GM12878 (cell line): ENCODE measurements around the gene CD9. TPM values are rescaled to one million over a fixed set of nuclear protein-coding genes. Genes with fewer than 3 reads are reported as not detected.

Experiments used
- CREB1 ChIP-seq: IDR thresholded peaks from 2 replicates; pipeline ENCODE4 v1.6.1; 2012; ENCODE audit warnings: low read depth, mild to moderate bottlenecking, inconsistent platforms
- CTCF ChIP-seq, 3 experiments: IDR thresholded peaks in 2 of 3; conservative IDR thresholded peaks in 1 of 3; 2 replicates each; pipeline ENCODE4 v1.5.1; 2011; ENCODE audit warnings: low read depth in 3 of 3, low read length in 3 of 3, mild to moderate bottlenecking in 3 of 3, control low read depth in 2 of 3, moderate library complexity in 2 of 3, inconsistent platforms in 1 of 3, mixed read lengths in 1 of 3; ENCODE audit not compliant: control insufficient read depth in 2 of 3, insufficient read depth in 1 of 3; ENCODE audit errors: extremely low read depth in 1 of 3
- ELK1 ChIP-seq: IDR thresholded peaks from 2 replicates; pipeline ENCODE4 v1.6.1; 2012; ENCODE audit warnings: low read depth, low read length, improper control_type of control experiment
- NBN ChIP-seq: fragments of 450-650 bp; IDR thresholded peaks from 2 replicates; pipeline ENCODE4 v1.6.1; 2016
- POU2F2 ChIP-seq: IDR thresholded peaks from 3 replicates; pipeline ENCODE4 v1.6.1; 2011; ENCODE audit warnings: low read depth, mild to moderate bottlenecking, low read length, borderline replicate concordance
- SKIL ChIP-seq: fragments of 450-650 bp; IDR thresholded peaks from 2 replicates; pipeline ENCODE4 v1.6.1; 2017; ENCODE audit warnings: mild to moderate bottlenecking, low read depth, inconsistent platforms; ENCODE audit not compliant: poor library complexity, severe bottlenecking
- ZBED1 ChIP-seq: IDR thresholded peaks from 2 replicates; pipeline ENCODE4 v1.6.1; 2016; ENCODE audit warnings: borderline replicate concordance
- polyA plus RNA-seq, 11 experiments: library from polyadenylated mRNA; depleted of rRNA in 4 of 11; unstranded in 6 of 11; stranded (reverse) in 5 of 11; fragments of >200 nt; fragmentation: Nextera tagmentation in 4 of 11; fragmentation: Illumina TruSeq in 1 of 11; extraction: Ambion mirVana in 4 of 11; extraction: Trizol in 1 of 11; gene quantifications; 1 replicate in 1 of 11; 2 replicates in 10 of 11; pipeline versions ENCODE4 v1.2.1 to v1.2.3, GENCODE V29; 2011 to 2016; ENCODE audit warnings: inconsistent platforms in 2 of 11, missing spikeins in 2 of 11, low read depth in 1 of 11
- total RNA-seq, 4 experiments: library from RNA; depleted of rRNA in 3 of 4; stranded (reverse); fragments of >200 nt in 3 of 4; fragmentation: Illumina TruSeq in 1 of 4; extraction: Trizol in 1 of 4; gene quantifications; 2 replicates each; pipeline versions ENCODE4 v1.2.1 to v1.2.3, GENCODE V29; 2013 to 2021

The CD9 gene
- total and polyA plus RNA-seq, 10 of the 15 experiments (the other 5 are each of a cell fraction or from before 2014, with no cell fraction given): 4.8 to 29.9 (median 9.7) TPM

GRCh38 chr12:6279631-6280030, 79.4 kb downstream of the CD9 start (continued):
- no peak for TF ChIP-seq SKIL
- TF ChIP-seq NBN: no peak
- no peak for TF ChIP-seq CTCF (IDR thresholded peaks at IDR 0.05 in 2 of 3, conservative IDR thresholded peaks at IDR 0.05 in 1 of 3; ENCODE audit: control insufficient read depth in 2 of 3, extremely low read depth in 1 of 3, insufficient read depth in 1 of 3, low read depth in 3 of 3, low read length in 3 of 3)
- TF ChIP-seq CREB1: no peak
- no peak for TF ChIP-seq ZBED1
- TF ChIP-seq POU2F2: no peak
- no peak for TF ChIP-seq ELK1
